Ishikawa (cell line): ENCODE results near the gene AADACL4.

Experiments
- CREB1 ChIP-seq: IDR thresholded peaks from 2 replicates; pipeline ENCODE4 v1.6.1; 2012; ENCODE audit warnings: low read depth
- EGR1 ChIP-seq: IDR thresholded peaks from 2 replicates; pipeline ENCODE4 v1.6.1; 2012
- EP300 ChIP-seq: IDR thresholded peaks from 2 replicates; pipeline ENCODE4 v1.6.1; 2012; ENCODE audit warnings: borderline replicate concordance
- FOXM1 ChIP-seq: IDR thresholded peaks from 2 replicates; pipeline ENCODE4 v1.6.1; 2012; ENCODE audit warnings: low read depth, borderline replicate concordance
- RAD21 ChIP-seq: IDR thresholded peaks from 2 replicates; pipeline ENCODE4 v1.6.1; 2012; ENCODE audit warnings: low read depth
- TEAD4 ChIP-seq: IDR thresholded peaks from 2 replicates; pipeline ENCODE4 v1.6.1; 2012
- TF ChIP-seq, protein P1 (sequence below): IDR thresholded peaks from 2 replicates; pipeline ENCODE4 v1.6.1; 2012
- TF ChIP-seq, protein P2 (sequence below): IDR thresholded peaks from 2 replicates; pipeline ENCODE4 v1.6.1; 2012

DNA sequence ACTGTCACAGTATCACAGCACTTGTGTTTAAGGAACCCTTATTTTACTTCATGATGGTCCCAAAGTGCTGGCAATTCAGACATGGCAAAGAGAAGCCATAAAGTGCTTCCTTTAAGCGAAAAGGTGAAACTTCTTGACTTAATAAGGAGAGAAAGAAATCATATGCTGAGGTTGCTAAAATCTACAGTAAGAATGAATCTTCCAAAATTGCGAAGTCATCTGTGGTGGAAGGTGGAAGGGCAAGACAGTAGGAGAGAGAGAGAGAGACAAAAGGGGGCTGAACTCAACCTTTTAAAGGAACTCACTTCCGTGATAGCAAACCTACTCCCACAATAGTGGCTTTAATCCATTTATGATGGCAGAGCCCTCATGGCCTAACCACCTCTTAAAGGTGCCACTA lies 52.8 kb downstream of the AADACL4 start:
- TF ChIP-seq EP300, result no peak
- no peak for TF ChIP-seq FOXM1
- TF ChIP-seq RAD21, result no peak
- TF ChIP-seq EGR1, result no peak
- TF ChIP-seq CREB1, result no peak
- TF ChIP-seq, protein P1, sequence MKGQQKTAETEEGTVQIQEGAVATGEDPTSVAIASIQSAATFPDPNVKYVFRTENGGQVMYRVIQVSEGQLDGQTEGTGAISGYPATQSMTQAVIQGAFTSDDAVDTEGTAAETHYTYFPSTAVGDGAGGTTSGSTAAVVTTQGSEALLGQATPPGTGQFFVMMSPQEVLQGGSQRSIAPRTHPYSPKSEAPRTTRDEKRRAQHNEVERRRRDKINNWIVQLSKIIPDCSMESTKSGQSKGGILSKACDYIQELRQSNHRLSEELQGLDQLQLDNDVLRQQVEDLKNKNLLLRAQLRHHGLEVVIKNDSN, result no peak
- no peak for TF ChIP-seq TEAD4
- TF ChIP-seq, protein P2, sequence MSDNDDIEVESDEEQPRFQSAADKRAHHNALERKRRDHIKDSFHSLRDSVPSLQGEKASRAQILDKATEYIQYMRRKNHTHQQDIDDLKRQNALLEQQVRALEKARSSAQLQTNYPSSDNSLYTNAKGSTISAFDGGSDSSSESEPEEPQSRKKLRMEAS, result no peak
